HG03558 (cell line): ENCODE results near the gene CCDC146.
A peak's percentile ranks its signal among the peaks of the same experiment; 100 is the strongest.
"Not testable (repeated sequence)": the region's sequence is repeated elsewhere in the genome, so short reads cannot be mapped to it uniquely, and the experiment has no call there.

Experiments used
- ATAC-seq: cut with Tn5 transposase; IDR thresholded peaks from one replicate; pipeline ENCODE4 v1.9.1; 2021; ENCODE audit warnings: moderate number of reproducible peaks; ENCODE audit not compliant: unreplicated experiment; ENCODE audit errors: extremely low read depth

CCDC146 gene

DNA sequence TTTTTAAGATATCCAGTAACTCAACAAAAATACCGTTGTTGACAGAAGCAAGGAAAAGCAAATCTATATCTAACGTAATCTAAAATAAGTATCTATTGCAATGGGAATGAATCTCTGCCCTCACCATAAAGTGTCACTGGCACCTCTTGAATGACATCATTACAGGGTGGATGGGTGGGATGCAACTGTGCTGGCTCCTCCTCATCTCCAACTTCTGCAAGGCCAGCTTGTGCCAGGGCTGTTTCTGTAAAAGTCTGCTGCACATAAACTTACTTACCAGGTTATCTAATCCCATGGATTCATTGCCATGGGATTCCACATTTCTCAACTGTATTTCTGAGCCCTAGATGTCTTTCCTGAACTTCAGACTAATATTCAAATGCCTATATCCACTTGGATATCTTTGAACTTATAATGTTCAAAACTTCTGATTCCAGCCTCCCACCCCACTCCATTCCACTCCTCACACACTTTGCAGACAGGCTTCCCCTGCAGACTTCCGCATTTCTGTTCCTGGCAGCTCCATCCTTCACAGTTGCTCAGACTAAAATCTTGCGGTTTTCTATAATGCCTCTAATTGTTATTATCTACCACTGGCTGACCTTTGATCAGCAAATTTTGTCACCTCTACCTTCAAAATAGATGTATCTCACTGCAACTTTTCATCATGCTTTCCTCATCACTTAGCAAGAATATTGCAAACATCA lies 66.5 kb downstream of the CCDC146 start:
- ATAC-seq: no peak

DNA sequence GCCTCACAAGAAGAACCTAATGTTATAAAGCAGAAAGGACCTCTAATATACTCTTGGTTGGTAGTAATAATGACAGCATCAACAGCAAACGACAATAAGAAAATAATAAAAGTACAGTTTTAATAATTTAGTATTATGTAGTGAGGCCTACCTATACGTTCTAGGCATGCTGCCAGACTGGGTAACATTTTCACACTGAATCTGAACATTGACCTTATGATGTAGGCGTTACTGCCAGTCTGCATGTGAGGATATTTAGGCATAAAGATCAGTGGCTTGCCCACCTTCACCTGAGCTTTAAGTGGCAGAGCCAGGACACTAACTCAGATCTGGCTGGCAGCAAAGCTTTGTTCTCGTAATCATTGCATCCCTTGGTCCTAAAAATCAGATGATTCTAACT lies 74.7 kb downstream of the CCDC146 start:
- ATAC-seq: no peak

DNA sequence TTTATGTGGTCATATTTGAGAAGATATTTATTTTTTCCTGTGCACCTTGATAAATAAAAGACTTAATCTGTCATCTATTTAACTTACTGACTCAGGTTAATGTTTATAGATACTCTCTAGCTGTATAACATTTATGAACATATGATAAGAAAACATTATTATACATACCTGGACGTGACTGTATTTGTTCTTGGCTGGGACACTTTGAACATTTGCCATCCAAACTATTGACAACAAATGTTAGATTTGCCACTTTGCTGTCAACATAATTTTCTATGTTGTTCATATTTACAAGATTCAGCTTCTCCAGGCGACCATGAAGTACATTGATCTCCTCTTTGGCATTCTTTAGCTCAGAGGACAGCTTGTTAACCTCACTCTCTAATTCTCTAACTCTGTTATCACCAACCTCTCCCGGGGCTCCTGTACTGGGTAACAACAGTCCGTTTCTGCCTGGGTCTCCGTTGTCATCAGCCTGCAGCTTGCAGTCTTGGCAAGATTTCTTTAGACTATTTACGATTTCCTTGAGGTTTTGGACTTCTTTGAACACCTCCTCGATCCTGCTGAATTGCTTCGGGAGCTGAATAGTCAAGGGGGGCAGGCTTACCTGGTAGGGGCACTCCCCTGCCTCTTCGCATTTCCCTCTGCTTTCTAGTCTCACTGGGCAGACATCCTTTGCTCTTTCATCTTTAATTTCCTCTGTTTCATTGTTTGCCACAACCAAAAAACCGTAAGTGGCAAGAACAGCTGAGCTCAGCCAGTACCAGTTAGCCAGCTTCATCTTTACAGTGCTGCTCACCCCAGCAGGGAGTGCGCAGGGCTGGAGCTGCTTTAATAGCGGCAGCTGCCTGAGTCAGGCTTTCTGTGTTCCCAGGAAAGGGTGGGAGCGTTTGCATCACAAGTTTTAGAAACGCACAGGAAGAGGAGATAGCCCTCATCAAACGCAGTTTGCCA lies 76.9 kb downstream of the CCDC146 start, which contains the start of gene FGL2:
FGL2 (minus strand) TSS at position 807 of the 954 bp plus-strand sequence; CDS start at position 781, 26 bp downstream.
- ATAC-seq: no peak

DNA sequence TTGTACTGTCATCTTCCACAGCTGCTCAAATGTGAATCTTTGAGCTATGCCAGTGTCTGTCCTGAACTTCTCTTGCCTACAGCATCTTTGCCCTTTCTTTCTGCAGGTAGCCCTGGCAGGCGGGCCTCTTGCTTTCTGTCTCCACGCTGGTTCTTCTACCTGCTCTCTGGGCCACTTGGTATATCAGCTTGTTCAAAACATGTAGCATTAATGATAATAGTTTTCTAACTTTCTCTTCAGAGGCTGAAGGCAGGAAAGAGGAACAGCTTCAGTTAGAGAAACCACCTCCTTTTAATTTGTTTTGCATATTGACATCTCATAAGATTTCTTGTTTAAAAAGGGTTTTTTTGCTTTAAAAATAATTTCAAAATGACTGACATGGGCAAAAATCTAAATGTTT lies 78.1 kb downstream of the CCDC146 start:
- no peak for ATAC-seq

DNA sequence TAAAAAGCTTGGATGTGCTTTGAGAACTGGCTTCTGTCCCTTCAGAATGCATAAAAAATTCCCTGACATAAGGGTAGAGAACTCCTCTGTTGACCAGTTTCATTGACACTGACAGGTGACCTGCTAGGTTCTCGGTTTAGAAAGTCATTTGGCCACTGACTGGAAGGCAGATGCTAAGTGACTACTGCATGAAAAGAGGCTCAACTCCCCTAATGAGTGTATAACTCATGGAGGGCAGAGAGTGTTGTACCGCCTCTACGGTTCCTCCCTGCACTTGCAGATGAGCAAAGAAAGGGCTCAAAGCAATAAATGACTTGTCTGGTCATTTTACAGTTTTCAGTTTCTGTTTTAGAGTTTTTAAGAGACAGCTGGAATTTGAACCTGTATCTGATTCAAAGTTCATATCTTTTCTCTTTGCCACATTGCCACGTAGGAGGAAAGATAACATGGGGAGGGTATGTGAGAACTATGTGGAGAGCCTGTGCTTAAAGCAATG lies 80.1 kb downstream of the CCDC146 start:
- peak; percentile 92 for ATAC-seq

DNA sequence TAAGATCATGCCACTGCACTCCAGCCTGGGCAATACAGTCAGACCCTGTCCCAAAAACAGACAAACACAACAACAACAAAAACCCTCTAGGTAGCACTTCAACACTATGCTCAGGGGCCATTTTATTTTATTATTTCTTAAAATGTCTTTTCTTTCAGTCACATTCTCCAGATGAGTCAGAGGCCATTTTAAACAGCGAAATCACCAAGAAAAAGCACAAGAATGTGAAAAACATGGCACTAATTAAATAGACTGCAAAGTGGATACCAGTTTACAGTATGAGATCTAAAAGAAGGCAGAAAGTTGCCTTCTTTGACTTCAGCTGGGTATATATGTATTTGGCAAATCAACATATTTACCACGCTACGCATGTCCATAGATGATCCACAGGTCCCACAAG lies 83.3 kb downstream of the CCDC146 start:
- ATAC-seq: no peak

DNA sequence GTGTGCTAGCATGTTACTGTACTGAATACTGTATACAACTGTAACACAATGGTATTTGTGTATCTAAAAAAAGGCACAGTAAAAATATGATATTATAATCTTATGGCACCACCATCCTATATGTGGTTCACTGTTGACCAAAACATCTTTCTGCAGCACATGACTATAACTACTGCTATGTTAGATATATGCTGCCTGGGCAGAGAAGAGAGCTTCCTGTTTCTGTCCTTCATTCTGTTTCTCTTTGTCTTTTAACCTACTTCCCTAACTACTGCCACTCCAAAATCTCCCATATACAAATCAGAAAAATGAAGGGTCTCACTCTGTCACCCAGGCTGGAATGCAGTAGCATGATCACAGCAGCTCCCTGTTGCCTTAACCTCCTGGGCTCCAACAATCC lies 86.0 kb downstream of the CCDC146 start:
- no peak for ATAC-seq

DNA sequence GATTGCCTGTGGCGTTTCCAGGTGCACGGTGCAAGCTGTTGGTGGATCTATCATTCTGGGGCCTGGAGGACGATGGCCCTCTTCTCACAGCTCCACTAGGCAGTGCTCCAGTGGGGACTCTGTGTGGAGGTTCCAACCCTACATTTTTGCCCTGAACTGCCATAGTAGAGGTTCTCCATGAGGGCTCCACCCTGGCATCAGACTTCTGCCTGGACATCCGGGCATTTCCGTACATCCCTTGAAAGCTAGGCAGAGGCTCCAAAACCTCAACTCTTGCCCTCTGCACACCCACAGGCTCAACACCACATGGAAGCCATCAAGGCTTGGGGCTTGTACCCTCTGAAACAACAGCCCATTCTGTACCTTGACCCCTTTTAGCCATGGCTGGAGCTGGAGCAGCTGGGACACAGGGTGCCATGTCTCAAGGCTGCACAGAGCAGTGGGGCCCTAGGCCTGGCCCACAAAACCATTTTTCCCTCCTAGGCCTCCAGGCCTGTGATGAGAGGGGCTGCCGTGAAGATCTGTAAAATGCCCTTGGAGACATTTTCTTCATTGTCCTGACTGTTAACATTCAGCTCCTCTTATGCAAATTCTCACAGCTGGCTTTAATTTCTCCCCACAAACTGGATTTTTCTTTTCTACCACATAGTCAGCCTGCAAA lies 87.2 kb downstream of the CCDC146 start:
- no peak for ATAC-seq

DNA sequence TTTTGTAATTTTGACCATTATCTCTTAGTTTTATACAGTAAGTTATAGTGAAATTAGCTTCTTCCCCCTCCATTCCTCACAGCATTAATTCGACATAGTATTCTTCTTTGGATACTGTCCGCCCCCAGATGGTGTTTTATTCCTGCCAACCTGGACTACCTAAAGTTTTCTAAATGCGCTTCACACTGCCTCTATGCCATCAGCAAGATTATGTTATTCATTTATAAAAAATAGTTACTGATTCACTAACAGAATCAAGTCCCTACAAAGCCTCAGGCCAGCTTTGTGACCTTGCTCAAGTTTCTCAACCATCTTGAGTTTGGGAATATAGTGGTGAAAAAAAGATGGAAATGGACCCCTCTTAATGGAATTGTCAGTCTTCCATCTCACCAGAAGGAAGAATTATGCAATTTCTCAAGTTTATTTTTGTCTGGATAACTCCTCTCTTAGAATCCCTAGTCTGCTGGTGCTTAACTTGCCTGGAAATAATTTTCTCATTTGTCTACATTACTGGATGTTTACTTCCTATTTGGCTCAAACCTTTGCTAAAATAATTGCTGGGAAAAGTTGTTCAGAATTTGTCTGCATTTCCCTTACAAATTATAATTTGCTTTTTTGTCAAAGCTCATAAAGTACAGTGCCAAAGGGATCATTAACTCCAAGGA lies 93.9 kb downstream of the CCDC146 start:
- no peak for ATAC-seq

DNA sequence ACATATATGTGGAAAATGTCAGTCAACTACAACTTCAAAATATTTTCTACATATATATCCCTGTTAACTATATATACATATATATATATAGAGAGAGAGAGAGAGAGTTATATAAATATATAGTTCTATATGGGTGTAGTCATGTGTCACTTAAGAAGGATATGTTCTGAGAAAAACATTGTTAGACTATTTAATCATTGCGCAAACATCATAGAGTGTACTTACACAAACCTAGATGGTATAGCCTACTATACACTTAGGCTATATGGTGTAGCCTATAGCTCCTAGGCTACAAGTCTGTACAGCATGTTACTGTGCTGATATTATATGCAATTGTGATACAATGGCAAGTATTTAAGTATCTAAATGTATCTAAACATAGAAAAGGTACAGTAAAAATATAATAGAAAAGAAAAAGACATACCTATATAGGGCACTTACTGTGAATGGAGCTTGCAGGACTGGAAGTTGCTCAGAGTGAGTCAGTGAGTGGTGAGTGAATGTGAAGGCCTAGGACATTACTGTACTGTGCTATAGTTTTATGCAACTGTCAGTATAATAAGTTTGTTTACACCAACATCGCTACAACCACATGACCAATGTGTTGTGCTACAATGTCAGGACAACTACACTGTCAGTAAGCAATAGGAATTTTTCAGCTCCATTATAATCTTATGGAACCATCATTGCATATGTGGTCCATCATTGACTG lies 95.2 kb downstream of the CCDC146 start:
- no peak for ATAC-seq

DNA sequence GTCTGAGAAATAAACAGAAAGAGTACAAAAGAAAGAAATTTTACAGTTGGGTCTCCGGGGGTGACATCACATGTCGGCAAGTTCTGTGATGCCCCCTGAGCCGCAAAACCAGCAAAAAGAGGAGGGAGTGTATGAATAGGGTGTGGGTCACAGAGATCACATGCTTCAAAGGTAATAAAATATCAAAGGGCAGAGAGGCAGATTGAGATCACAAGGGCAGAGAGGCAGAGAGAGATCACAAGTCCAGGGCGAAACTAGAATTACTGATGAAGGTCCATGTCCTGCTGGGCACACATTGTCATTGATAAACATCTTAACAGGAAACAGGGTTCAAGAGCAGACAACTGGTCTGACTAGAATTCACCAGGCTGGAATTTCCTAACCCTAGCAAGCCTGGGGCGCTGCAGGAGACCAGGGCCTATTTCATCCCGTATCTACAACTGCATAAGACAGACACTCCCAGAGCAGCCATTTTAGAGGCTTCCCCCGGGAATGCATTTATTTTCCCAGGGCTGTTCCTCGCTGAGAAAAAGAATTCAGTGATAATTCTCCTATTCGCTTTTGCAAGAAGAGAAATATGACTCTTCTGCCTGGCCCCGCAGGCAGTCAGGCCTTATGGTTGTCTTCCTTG lies 97.4 kb downstream of the CCDC146 start:
- not testable (repeated sequence) for ATAC-seq

DNA sequence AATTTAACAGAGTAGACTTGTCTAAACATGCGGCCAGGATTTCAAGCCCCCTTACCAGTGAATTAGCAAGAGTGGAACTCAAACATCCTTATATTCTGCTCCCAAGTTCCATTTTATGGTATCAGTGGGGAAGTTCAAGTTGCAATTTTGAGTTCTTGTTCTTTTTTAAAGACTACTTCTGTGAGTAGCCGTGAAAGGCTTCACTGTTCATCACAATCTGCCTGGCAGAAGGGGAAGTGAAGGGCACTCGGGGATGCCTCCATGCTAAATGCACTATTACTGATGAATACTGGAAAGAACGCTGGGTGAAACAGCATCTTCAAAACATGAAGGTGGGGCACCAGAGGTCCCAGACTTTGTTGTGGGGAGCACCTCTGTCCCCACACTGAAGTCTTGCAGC lies 99.7 kb downstream of the CCDC146 start:
- no peak for ATAC-seq

DNA sequence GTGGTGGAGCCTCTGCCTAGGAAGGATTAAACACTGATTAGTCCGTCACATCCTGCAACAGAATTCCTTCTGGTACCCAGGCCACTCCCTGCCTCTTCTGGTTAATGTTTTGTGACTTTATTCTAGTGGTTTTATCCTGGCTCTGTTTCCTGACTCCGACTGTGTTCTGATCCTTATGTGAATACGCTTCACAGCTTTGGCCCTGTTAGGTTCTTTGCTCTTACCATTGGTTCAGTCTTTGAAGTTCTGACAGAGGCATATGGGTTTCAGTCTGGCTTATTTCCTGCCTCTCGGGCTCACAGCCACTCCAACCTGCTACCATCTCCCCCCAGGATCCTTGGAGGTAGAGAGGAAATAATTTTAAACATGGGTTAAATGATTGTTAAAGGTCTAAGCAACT lies 100.4 kb downstream of the CCDC146 start:
- no peak for ATAC-seq

DNA sequence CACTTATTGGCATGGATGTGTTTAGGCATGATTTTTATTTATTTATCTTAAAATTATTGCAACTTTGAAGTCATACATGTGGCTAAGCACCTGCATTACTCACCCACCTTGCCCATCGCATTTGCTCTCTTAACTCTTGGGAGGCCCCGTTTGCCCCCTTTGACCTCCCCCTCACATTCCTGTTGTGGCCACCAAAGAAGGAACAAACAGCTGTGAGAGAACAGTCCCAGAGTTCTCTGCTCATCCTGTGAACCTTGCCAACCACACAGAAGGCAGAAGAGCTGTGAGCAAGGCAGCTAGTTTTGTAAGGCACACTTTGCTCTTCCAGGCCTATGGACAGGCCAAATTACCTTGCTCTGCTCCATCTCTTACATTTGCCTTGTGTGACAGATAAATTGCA lies 100.8 kb downstream of the CCDC146 start:
- ATAC-seq: no peak

DNA sequence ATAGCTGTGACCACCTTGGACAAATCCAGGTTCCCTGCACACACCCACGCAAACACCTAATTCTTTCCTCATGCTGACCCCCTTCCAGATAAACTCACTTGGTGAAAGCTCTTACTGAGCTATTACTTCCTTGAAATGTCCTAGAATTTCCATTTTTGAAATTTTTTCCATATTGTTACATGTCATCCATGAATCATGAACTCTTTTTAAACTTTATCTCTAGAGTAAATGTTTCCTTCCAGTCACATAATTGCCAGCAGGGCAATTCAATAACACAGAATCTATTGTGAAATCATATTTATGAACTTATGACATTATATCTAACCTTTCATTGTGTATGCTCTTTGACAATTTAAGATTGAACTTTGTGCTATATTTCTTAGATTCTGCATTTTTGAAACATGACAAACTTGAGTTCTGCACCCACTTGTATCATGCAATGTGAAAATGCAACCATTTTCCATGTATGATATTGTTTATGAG lies 104.0 kb downstream of the CCDC146 start:
- ATAC-seq: no peak

DNA sequence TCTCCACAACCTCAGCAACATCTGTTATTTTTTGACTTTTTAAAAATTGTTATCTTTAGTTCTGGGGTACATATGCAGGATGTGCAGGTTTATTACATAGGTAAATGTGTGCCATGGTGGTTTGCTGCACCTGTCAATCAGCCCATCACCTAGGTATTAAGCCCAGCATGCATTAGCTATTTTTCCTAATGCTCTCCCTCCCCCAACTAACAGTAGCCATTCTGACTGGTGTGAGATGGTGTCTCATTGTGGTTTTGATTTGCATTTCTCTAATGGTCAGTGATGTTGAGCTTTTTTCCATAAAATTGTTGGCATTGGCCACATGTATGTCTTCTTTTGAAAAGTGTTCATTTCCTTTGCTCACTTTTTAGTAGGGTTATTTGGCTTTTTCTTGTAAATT lies 106.4 kb downstream of the CCDC146 start:
- ATAC-seq: not testable (repeated sequence)

DNA sequence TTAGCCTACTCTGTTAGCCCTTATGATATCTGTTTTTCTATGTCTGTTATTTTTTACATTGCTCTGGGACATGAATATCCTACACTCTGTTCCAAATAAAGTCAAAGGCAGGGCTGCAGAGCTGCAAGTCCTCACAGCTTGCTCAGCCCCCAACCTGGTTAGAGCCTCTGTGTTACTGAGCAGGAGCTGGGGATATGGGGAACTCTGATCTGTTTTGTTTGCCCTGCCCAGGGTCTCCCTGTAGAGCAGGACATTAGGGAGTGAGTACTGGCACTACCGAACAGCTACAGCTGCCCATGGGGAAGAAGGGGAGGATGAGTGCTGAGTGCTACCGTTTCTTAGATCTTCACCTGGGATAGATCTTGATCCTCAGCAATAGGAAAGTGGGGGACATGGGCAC lies 110.1 kb downstream of the CCDC146 start:
- ATAC-seq: no peak

DNA sequence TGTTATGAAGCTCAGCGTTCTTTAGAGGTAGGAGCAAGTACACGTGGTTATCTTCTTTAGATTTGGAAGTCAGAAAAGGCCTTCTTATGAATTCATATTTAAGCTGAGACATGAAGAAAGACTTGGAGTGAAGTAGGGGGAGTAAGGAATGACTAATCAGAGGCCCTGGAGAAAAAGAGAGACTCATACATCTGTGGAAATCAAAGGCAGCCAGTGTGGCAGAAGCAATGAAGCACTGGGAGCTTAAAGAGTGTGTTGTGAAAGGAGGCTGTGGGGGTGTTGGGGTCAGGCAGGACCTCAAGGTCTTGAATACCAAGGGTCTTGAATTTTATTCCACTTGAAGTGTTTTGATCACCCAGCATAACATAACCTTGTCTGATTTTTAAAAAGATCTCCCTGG lies 112.9 kb downstream of the CCDC146 start:
- no peak for ATAC-seq

DNA sequence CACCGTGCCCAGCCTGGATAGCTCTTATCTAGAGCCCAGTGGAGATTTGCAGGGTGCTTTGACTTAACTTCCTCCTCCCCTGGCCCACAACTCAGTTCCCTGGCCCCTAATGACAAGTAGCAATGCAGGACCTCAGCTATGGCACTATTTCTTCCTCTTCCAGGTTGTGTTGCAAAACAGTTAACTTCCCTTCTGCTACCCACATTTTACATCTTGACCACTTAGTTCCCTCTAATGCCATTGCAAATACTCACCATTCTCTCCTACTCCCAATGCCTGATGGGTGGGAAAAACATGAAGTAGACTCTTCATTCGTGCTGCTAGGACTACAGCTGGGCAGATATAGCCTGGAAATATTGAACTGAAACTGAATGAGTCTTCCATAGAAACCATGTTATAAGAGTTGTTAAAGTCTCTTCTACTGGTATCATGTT lies 116.3 kb downstream of the CCDC146 start:
- ATAC-seq: no peak
